ENCODE measurements around the gene RMND5B. TPM values are rescaled to one million over a fixed set of nuclear protein-coding genes. Genes with fewer than 3 reads are reported as not detected.

Gene RMND5B
- polyA plus RNA-seq, 1 of the 3 experiments (the other 2 are of a cell fraction), result 42.8 TPM

DNA sequence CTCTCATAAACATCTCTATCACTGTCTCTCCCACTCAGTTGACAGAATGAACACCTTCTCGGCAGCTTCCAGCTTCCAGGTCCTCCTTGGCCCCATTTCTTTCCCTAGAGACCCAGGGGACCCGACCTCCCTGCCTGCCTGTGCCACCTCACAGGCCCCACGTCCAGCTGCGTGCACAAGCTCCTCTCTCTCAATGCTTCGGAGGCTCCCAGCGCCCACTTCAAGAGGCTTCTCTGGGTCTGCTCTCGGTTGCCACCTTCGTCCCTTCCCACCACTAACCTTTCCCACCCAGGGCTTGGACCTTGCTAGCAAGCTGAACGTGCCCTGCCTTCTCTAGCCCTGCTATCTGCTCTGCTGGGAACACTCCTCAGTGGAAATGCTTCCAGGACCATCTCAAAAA lies 20.3 kb upstream of the RMND5B start:
- Histone ChIP-seq H2AFZ (ENCODE audit: low read depth) (no peak overlapping the region), H3K9ac (no peak overlapping the region), H3K4me2 (no peak overlapping the region), H3K9me2 (no peaks in the 10 kb centered on the region), H3K27ac (ENCODE audit: low read depth in 2 of 2, low read length in 1 of 2) (no peak overlapping the region), H3F3A (replicated peaks; ENCODE audit: insufficient read depth) (no peaks in the 10 kb centered on the region), H3K36me3 (replicated peaks in 1 of 2; ENCODE audit: control insufficient read depth in 1 of 2, insufficient read depth in 2 of 2, low read length in 1 of 2) (no peaks in the 10 kb centered on the region), H3K9me3 (no peaks in the 10 kb centered on the region), H4K20me1 (ENCODE audit: insufficient read depth) (no peaks in the 10 kb centered on the region), H3K4me1 (ENCODE audit: control insufficient read depth in 1 of 2, insufficient read depth in 2 of 2, low read depth in 1 of 2, low read length in 1 of 2) (peaks cover 0 to 24% of the 10 kb centered on the region in 2 experiments; a peak in 1 of 4 replicates), H3K4me3 (ENCODE audit: low read depth in 2 of 2, low read length in 1 of 2) (no peak overlapping the region), H3K79me2 (ENCODE audit: insufficient read depth) (no peaks in the 10 kb centered on the region), H3K27me3 (ENCODE audit: insufficient read depth) (no peaks in the 10 kb centered on the region; the same call in 1 of the 2 replicates)
- ChIA-PET CTCF (interaction anchor here (0.7 to 2.0 kb wide), 4 partner anchors 10 to 35 kb away, joined by 3 to 13 read pairs (median 4); no protein-coding TSS in a partner anchor), POLR2A (no interaction called here)
- WGBS (ENCODE audit: low lambda C conversion rate), result 82% methylated on average over 9 of the region's 9 CpGs
- no peak for DNase-seq
- no peak for TF ChIP-seq NRF1 (IDR thresholded peaks at IDR 0.05; ENCODE audit: low read depth, low read length)
- no peak for TF ChIP-seq FOSL2 (IDR thresholded peaks at IDR 0.05; ENCODE audit: borderline replicate concordance, low read depth)
- TF ChIP-seq TAF1 (IDR thresholded peaks at IDR 0.05; ENCODE audit: borderline replicate concordance, low read depth, low read length), result no peak
- TF ChIP-seq SMC3 (IDR thresholded peaks at IDR 0.05; ENCODE audit: low read depth, low read length), result no peak
- no peak for TF ChIP-seq RFX5 (IDR thresholded peaks at IDR 0.05; ENCODE audit: low read length)
- TF ChIP-seq FOXM1 (IDR thresholded peaks at IDR 0.05; ENCODE audit: low read depth), result no peak
- no peak for TF ChIP-seq JUND (IDR thresholded peaks at IDR 0.05)
- TF ChIP-seq, protein P1, sequence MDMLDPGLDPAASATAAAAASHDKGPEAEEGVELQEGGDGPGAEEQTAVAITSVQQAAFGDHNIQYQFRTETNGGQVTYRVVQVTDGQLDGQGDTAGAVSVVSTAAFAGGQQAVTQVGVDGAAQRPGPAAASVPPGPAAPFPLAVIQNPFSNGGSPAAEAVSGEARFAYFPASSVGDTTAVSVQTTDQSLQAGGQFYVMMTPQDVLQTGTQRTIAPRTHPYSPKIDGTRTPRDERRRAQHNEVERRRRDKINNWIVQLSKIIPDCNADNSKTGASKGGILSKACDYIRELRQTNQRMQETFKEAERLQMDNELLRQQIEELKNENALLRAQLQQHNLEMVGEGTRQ (IDR thresholded peaks at IDR 0.05; ENCODE audit: borderline replicate concordance, low read depth, low read length), result no peak
- TF ChIP-seq, protein P2, sequence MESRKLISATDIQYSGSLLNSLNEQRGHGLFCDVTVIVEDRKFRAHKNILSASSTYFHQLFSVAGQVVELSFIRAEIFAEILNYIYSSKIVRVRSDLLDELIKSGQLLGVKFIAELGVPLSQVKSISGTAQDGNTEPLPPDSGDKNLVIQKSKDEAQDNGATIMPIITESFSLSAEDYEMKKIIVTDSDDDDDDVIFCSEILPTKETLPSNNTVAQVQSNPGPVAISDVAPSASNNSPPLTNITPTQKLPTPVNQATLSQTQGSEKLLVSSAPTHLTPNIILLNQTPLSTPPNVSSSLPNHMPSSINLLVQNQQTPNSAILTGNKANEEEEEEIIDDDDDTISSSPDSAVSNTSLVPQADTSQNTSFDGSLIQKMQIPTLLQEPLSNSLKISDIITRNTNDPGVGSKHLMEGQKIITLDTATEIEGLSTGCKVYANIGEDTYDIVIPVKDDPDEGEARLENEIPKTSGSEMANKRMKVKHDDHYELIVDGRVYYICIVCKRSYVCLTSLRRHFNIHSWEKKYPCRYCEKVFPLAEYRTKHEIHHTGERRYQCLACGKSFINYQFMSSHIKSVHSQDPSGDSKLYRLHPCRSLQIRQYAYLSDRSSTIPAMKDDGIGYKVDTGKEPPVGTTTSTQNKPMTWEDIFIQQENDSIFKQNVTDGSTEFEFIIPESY (IDR thresholded peaks at IDR 0.05; ENCODE audit: borderline replicate concordance, low read depth), result no peak
- TF ChIP-seq, protein P3, sequence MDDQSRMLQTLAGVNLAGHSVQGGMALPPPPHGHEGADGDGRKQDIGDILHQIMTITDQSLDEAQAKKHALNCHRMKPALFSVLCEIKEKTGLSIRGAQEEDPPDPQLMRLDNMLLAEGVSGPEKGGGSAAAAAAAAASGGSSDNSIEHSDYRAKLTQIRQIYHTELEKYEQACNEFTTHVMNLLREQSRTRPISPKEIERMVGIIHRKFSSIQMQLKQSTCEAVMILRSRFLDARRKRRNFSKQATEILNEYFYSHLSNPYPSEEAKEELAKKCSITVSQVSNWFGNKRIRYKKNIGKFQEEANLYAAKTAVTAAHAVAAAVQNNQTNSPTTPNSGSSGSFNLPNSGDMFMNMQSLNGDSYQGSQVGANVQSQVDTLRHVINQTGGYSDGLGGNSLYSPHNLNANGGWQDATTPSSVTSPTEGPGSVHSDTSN (IDR thresholded peaks at IDR 0.05), result no peak
- no peak for TF ChIP-seq MXI1 (IDR thresholded peaks at IDR 0.05; ENCODE audit: low read depth, low read length)
- TF ChIP-seq, protein P4, sequence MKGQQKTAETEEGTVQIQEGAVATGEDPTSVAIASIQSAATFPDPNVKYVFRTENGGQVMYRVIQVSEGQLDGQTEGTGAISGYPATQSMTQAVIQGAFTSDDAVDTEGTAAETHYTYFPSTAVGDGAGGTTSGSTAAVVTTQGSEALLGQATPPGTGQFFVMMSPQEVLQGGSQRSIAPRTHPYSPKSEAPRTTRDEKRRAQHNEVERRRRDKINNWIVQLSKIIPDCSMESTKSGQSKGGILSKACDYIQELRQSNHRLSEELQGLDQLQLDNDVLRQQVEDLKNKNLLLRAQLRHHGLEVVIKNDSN (IDR thresholded peaks at IDR 0.05; ENCODE audit: borderline replicate concordance, low read depth), result no peak
- TF ChIP-seq MEF2A (IDR thresholded peaks at IDR 0.05; ENCODE audit: borderline replicate concordance, low read depth), result no peak
- TF ChIP-seq, protein P5, sequence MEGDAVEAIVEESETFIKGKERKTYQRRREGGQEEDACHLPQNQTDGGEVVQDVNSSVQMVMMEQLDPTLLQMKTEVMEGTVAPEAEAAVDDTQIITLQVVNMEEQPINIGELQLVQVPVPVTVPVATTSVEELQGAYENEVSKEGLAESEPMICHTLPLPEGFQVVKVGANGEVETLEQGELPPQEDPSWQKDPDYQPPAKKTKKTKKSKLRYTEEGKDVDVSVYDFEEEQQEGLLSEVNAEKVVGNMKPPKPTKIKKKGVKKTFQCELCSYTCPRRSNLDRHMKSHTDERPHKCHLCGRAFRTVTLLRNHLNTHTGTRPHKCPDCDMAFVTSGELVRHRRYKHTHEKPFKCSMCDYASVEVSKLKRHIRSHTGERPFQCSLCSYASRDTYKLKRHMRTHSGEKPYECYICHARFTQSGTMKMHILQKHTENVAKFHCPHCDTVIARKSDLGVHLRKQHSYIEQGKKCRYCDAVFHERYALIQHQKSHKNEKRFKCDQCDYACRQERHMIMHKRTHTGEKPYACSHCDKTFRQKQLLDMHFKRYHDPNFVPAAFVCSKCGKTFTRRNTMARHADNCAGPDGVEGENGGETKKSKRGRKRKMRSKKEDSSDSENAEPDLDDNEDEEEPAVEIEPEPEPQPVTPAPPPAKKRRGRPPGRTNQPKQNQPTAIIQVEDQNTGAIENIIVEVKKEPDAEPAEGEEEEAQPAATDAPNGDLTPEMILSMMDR (IDR thresholded peaks at IDR 0.05), result no peak
- TF ChIP-seq EP300 (IDR thresholded peaks at IDR 0.05; ENCODE audit: borderline replicate concordance in 1 of 2, low read depth in 1 of 2, low read length in 1 of 2), result no peak
- TF ChIP-seq, protein P6, sequence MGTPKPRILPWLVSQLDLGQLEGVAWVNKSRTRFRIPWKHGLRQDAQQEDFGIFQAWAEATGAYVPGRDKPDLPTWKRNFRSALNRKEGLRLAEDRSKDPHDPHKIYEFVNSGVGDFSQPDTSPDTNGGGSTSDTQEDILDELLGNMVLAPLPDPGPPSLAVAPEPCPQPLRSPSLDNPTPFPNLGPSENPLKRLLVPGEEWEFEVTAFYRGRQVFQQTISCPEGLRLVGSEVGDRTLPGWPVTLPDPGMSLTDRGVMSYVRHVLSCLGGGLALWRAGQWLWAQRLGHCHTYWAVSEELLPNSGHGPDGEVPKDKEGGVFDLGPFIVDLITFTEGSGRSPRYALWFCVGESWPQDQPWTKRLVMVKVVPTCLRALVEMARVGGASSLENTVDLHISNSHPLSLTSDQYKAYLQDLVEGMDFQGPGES (IDR thresholded peaks at IDR 0.05; ENCODE audit: low read depth, low read length), result no peak
- TF ChIP-seq SIN3A (IDR thresholded peaks at IDR 0.05; ENCODE audit: borderline replicate concordance, low read depth, low read length), result no peak
- no peak for TF ChIP-seq ELF1 (IDR thresholded peaks at IDR 0.05)
- TF ChIP-seq, protein P7, sequence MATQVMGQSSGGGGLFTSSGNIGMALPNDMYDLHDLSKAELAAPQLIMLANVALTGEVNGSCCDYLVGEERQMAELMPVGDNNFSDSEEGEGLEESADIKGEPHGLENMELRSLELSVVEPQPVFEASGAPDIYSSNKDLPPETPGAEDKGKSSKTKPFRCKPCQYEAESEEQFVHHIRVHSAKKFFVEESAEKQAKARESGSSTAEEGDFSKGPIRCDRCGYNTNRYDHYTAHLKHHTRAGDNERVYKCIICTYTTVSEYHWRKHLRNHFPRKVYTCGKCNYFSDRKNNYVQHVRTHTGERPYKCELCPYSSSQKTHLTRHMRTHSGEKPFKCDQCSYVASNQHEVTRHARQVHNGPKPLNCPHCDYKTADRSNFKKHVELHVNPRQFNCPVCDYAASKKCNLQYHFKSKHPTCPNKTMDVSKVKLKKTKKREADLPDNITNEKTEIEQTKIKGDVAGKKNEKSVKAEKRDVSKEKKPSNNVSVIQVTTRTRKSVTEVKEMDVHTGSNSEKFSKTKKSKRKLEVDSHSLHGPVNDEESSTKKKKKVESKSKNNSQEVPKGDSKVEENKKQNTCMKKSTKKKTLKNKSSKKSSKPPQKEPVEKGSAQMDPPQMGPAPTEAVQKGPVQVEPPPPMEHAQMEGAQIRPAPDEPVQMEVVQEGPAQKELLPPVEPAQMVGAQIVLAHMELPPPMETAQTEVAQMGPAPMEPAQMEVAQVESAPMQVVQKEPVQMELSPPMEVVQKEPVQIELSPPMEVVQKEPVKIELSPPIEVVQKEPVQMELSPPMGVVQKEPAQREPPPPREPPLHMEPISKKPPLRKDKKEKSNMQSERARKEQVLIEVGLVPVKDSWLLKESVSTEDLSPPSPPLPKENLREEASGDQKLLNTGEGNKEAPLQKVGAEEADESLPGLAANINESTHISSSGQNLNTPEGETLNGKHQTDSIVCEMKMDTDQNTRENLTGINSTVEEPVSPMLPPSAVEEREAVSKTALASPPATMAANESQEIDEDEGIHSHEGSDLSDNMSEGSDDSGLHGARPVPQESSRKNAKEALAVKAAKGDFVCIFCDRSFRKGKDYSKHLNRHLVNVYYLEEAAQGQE (IDR thresholded peaks at IDR 0.05; ENCODE audit: low read depth, low read length), result no peak
